Measurements from ENCODE around the gene MINDY4.

Gene MINDY4

GRCh38 chr7:30771174-30771879 is at the start of gene MINDY4:
Gene MINDY4 (plus strand): TSS chr7:30771417. CDS start chr7:30771494, 77 bp downstream.
- DNase-seq: peak; percentile 71

- DNase-seq: no peak
Observed at GRCh38 chr7:30722187-30722586, 49.0 kb upstream of the MINDY4 start.

- DNase-seq: no peak
Observed at GRCh38 chr7:30722671-30723070, 48.5 kb upstream of the MINDY4 start.

- DNase-seq: no peak
Observed at GRCh38 chr7:30723776-30724175, 47.4 kb upstream of the MINDY4 start.

- no peak for DNase-seq
Observed at GRCh38 chr7:30726296-30727006, 44.8 kb upstream of the MINDY4 start.

- DNase-seq: no peak
Observed at GRCh38 chr7:30727061-30727945, 43.9 kb upstream of the MINDY4 start.

GRCh38 chr7:30728591-30729100 is 42.6 kb upstream of the MINDY4 start:
- no peak for DNase-seq

- DNase-seq: no peak
Observed at GRCh38 chr7:30729642-30730041, 41.6 kb upstream of the MINDY4 start.

- DNase-seq: no peak
Observed at GRCh38 chr7:30730097-30730496, 41.1 kb upstream of the MINDY4 start.

GRCh38 chr7:30730996-30731395 is 40.2 kb upstream of the MINDY4 start:
- no peak for DNase-seq

- DNase-seq: no peak
Observed at GRCh38 chr7:30731581-30731980, 39.6 kb upstream of the MINDY4 start.

GRCh38 chr7:30732606-30733005 is 38.6 kb upstream of the MINDY4 start:
- no peak for DNase-seq

- no peak for DNase-seq
Observed at GRCh38 chr7:30733216-30733615, 38.0 kb upstream of the MINDY4 start.

- DNase-seq: no peak
Observed at GRCh38 chr7:30733691-30734090, 37.5 kb upstream of the MINDY4 start.

- no peak for DNase-seq
Observed at GRCh38 chr7:30734497-30734896, 36.7 kb upstream of the MINDY4 start.

GRCh38 chr7:30735631-30736030 is 35.6 kb upstream of the MINDY4 start:
- DNase-seq: no peak

GRCh38 chr7:30736291-30736690 is 34.9 kb upstream of the MINDY4 start:
- DNase-seq: no peak

GRCh38 chr7:30738026-30738915 is 32.9 kb upstream of the MINDY4 start:
- no peak for DNase-seq

- DNase-seq: no peak
Observed at GRCh38 chr7:30739691-30740090, 31.5 kb upstream of the MINDY4 start.

GRCh38 chr7:30740417-30741181 is 30.6 kb upstream of the MINDY4 start:
- DNase-seq: peak; percentile 76

- no peak for DNase-seq
Observed at GRCh38 chr7:30741289-30741688, 29.9 kb upstream of the MINDY4 start.
